GM18951 (cell line): Measurements from ENCODE around the gene NXN.
"Not testable (repeated sequence)": the region's sequence is repeated elsewhere in the genome, so short reads cannot be mapped to it uniquely, and the experiment has no call there.

ENCODE experiments used
- POLR2A ChIP-seq: IDR thresholded peaks from 4 replicates; pipeline ENCODE4 v1.6.1; 2011; ENCODE audit warnings: mild to moderate bottlenecking; ENCODE audit not compliant: insufficient read length, insufficient read depth; ENCODE audit errors: extremely low read depth
- in situ Hi-C: fragments of 300-500 bp; cut with MboI; formaldehyde crosslinking; loops from one replicate; pipeline ENCODE4 v1.12.0; 2022; ENCODE audit warnings: low sequenced_read_pairs, mixed read lengths, inconsistent platforms; ENCODE audit not compliant: unreplicated experiment

Gene NXN

GRCh38 chr17:850851-851763 lies 128.5 kb downstream of the NXN start:
- in situ Hi-C loops = no loop called here

GRCh38 chr17:850086-850850 lies 129.3 kb downstream of the NXN start:
- in situ Hi-C loops = no loop called here
- no peak for TF ChIP-seq POLR2A

More at GRCh38 chr17:850851-851763, 128.5 kb downstream of the NXN start:
- TF ChIP-seq POLR2A = no peak

GRCh38 chr17:848402-848801 lies 131.2 kb downstream of the NXN start:
- no peak for TF ChIP-seq POLR2A
- in situ Hi-C loops = no loop called here

- TF ChIP-seq POLR2A = no peak
- in situ Hi-C loops = no loop called here
These were observed 132.4 kb downstream of the NXN start for GRCh38 chr17:846901-847843.

- in situ Hi-C loops = no loop called here
- TF ChIP-seq POLR2A = no peak
These were observed 138.3 kb downstream of the NXN start for GRCh38 chr17:841313-841712.

- in situ Hi-C loops = no loop called here
- TF ChIP-seq POLR2A = no peak
These were observed 141.1 kb downstream of the NXN start for GRCh38 chr17:838486-838885.

- TF ChIP-seq POLR2A = no peak
- in situ Hi-C loops = no loop called here
These were observed 143.4 kb downstream of the NXN start for GRCh38 chr17:836151-836550.

- in situ Hi-C loops = not testable (repeated sequence)
These were observed 143.9 kb downstream of the NXN start for GRCh38 chr17:835721-836120.

GRCh38 chr17:835263-835662 lies 144.3 kb downstream of the NXN start:
- in situ Hi-C loops = no loop called here

GRCh38 chr17:834136-834535 lies 145.4 kb downstream of the NXN start:
- TF ChIP-seq POLR2A = no peak

More at GRCh38 chr17:835263-835662, 144.3 kb downstream of the NXN start:
- no peak for TF ChIP-seq POLR2A

GRCh38 chr17:830950-831349 lies 148.6 kb downstream of the NXN start:
- no peak for TF ChIP-seq POLR2A
- in situ Hi-C loops = no loop called here

More at GRCh38 chr17:834136-834535, 145.4 kb downstream of the NXN start:
- in situ Hi-C loops = no loop called here

- TF ChIP-seq POLR2A = no peak
- in situ Hi-C loops = no loop called here
These were observed 149.2 kb downstream of the NXN start for GRCh38 chr17:830381-830780.

- in situ Hi-C loops = not testable (repeated sequence)
These were observed 150.0 kb downstream of the NXN start for GRCh38 chr17:829614-830013.

GRCh38 chr17:828761-829160 lies 150.8 kb downstream of the NXN start:
- in situ Hi-C loops = no loop called here

More at GRCh38 chr17:828761-829160, 150.8 kb downstream of the NXN start:
- TF ChIP-seq POLR2A = no peak
